Stimulated activated CD8-positive, alpha-beta memory T cell treated with anti-CD3 and anti-CD28 coated beads, Interleukin-4, amount 100 ng/mL, for 48 hours (primary cell): ENCODE measurements around the gene MCU.
"Not testable (repeated sequence)": the region's sequence is repeated elsewhere in the genome, so short reads cannot be mapped to it uniquely, and the experiment has no call there.

Experiments
- DNase-seq: peaks from one replicate; pipeline ENCODE4 v3.0.0-alpha.2; 2020

MCU gene

DNA sequence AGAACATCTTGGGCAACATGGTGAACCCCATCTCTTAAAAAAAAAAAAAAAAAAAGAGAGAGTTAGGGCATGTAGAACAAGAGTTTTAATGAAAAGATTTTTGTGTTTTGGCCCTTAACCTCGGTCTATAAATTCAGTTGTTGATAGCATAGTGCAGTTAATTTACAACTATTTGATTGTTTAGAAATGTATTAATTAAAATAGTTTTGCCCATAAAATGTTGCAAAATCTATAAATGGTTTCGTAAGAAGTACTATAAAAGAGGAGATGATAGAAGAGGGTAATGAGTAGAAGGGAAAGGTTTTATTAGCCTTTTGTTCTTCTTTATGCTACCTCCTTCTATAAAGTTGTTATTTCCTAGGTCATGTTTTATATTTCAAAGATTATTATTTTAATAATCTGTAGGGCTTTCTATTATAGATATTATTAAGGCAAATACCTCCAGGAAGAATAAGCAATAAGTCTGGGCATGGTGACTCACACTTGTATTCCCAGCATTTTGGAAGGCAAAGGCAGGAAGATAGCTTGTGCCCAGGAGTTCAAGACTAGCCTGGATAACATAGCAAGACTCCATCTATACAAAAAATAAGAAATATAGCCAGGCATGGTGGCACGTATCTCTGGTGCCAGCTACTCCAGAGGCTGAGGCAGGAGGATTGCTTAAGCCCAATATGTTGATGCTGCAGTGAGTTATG, 73.3 kb downstream of the MCU start:
- DNase-seq = no peak

GRCh38 chr10:72771195-72771594, 79.3 kb downstream of the MCU start:
- DNase-seq = not testable (repeated sequence)

GRCh38 chr10:72772031-72772430, 80.1 kb downstream of the MCU start:
- no peak for DNase-seq

GRCh38 chr10:72779874-72780273, 87.9 kb downstream of the MCU start:
- DNase-seq = no peak

DNA sequence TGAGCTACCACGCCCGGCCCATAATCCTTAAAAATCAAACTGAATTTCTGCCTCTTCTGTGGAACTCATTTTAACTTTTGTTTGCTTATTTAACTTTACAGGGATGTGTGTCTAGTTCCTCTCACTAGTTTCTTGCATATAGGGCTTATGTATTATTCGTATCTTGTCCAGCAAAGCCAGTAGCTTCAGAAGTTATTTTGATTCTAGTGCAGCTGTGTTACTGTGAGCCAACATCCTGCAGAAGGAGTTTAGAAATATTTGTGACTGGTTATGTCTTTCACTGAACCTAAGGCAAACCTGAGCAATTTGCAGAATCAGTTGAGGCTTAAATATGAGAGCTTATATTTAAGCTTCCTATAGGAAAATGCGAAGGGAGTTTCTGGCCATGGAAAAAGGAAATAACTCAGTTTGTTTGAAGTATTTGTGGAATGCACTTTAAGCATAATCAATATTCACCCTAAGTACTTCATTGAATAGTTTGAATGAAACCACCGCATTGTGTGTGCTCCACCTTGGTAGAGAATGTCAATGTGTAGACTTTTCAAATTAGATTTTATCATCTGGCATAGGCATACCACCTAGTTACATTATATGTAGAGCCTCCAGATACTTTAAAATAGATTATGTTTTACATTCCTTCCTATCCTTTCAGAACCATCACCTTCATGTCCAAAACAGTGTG, 90.8 kb downstream of the MCU start:
- DNase-seq = no peak

DNA sequence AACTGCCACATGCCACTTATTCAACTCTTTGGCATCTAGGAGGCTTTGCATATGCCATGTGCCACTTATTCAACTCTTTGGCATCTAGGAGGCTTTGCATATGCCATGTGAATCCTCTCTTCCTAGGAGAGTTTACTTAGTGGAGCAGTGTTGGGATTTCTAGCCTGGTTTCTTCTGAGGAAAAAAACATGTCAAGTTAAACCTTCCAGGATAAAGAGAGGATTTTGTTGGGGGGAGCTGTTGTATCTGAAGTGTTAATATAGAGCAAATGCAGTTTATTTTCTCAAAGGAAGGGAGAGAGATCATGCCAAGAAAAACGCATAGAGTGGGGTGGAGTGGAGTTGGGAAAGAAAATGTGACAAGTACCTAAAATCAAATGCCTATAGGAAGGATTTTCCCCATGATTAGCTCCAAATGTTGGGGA, 91.5 kb downstream of the MCU start:
- no peak for DNase-seq

- DNase-seq = no peak
These were observed 92.8 kb downstream of the MCU start for GRCh38 chr10:72784551-72785351.

GRCh38 chr10:72785409-72785808, 93.5 kb downstream of the MCU start:
- no peak for DNase-seq

DNA sequence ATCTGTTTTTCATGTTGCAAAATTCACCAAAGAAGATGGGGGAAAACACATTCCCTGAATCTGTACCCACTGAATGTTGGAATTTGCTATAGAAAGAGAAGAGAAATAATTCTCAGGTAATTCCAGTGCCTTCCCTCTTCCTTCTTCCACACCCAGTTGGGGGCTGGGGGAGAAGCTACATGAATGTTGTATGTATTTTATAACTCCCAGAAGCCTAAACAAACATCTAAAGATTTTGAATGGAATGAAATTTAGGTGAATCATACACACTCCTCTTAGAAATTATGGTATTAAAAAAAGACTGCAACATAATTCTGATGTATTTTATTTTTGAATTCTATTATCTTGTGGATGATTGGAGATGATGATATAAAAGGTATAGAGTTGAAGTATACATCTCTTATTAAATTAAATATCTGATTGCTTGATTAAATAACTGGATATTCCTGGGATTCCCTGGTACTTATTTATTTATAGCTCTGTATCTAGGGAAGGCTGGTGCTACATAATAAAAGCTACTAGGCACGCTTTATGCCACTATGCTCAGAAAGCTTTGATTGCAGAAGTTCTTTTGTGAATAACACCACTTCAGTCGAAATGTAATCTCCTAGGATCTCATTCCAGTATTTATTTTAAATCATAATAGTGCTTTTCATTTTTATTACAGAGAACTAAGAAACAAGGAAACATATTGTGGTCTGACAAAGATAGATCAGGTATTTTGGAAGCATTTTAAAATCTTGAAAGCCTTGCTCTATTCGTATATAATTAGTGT, 98.5 kb downstream of the MCU start:
- no peak for DNase-seq

DNA sequence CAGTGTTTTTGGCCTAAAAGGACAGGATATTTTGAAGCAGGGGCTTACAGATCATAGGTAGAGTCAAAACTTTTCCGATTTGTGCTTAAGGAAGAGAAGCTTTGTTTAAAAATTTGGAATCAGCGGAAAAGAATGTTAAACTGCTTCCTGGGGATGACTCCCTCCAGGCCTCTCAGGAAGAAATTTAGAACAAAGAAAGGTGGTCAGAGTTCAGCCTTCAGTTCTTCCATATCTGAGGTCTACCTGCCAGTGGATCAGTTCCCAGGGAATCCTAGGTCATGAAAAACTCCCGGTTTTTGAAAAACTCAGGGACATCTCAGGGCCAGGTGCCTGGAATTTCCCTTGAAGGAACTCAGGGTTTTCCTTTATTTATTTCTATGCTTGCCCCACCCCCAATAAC, 100.3 kb downstream of the MCU start:
- DNase-seq = no peak

DNA sequence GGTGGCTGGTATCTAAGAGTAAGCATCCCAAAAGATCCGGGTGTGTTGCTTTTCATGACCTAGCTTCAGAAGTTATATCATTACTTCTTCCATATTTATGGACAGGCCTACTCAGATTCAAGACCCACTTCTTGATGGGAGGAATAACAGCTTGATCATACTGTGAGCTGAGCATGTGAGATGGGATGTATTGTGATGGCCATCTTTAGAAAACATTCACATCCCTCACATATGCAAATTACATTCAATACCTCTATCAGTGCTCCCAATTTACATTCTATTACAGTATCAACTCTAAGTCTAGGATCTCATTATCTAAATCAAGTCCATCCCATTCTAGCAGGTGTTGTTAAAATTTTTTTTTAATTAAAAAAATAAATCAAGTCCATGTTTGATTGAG, 101.8 kb downstream of the MCU start:
- DNase-seq = no peak

- no peak for DNase-seq
These were observed 102.3 kb downstream of the MCU start for GRCh38 chr10:72794260-72794659.

DNA sequence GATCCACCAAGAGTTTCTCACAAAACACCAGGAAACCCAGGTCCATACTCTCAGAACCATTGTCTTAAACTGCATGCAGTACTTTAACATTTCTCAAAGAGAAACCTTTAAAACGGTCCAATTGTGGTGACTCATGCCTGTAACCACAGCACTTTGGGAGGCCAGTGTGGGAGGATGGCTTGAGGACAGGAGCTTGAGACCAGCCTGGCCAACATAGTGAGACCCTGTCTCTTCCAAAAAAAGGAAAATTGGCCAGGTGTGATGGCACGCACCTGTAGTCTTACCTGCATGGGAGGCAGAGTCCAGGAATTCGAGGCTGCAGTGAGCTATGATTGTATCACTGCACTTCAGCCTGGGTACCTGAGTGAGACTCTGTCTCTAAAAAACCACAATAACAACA, 104.1 kb downstream of the MCU start:
- no peak for DNase-seq

- no peak for DNase-seq
These were observed 104.6 kb downstream of the MCU start for GRCh38 chr10:72796538-72796937.

- DNase-seq = no peak
These were observed 108.2 kb downstream of the MCU start for GRCh38 chr10:72800000-72800740.

DNA sequence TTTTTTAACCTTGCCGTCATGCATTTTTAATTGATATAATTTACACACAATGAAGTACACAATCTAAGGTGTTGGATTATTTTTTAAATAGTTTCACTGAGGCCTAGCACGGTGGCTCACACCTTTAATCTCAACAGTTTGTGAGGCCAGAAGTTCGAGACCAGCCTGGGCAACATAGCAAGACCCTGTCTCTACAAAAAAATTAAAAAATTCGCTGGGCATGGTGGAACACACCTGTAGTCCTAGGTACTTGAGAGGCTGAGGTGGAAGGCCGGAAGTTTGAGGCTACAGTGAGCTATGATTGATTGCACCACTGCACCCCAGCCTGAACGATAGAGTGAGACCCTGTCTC, 108.8 kb downstream of the MCU start:
- DNase-seq = no peak

GRCh38 chr10:72801263-72801868, 109.4 kb downstream of the MCU start:
- DNase-seq = no peak

GRCh38 chr10:72802332-72802731, 110.4 kb downstream of the MCU start:
- DNase-seq = no peak

DNA sequence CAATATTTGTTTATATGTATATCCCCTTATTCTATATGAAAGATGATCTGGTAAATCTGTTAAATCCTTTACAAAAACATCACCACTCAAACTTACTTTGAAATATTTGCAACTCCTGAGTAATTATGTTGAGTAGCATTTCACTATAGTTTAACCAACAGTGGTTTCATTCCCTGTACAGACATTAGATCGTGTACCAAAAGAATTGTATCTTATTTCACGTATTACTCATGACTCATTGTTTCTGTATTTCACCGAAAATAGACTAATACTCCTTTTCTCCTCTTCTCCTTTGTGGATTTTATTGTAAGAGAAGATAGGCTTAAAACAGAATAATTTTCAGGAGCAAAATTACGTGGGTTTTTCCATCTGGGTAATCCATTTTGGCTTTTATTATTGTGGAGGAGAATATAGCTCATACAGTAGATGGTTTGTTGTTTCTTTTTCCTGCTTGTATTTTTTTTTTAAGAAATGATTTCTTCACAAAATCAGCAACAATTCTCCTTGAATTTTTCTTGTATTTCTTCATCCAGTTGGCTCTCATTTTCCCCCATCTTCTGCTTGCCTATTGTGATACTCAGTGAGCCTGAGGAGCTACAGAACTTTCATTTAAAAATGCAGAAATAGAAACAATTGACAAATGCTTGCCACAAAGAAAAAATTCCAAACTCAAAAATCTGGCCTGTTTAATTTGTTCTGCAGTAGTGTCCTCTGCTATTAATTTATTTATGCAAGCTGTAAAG, 111.0 kb downstream of the MCU start:
- DNase-seq = no peak

- DNase-seq = no peak
These were observed 116.1 kb downstream of the MCU start for GRCh38 chr10:72808001-72808400.

DNA sequence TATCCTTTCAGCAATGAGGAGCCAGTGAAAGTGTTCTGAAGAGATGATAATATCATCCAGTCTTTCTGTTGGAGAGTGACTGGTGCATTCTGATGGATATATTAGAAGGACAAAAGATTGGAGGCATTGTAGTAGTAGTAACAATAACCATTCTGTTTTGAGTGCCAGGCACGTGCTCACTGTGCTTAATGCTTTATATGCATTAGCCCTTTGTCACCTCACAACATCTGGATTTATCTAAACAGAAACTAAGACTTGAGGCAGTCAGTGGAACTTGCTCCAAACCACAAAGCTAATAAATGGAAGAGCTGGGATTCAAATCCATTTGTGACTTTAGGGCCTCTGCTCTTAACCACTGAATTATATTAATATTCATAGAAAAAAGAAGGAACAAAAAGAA, 117.1 kb downstream of the MCU start:
- DNase-seq = no peak
